Measurements from ENCODE around the gene DTX2.
"Not testable (repeated sequence)": the region's sequence is repeated elsewhere in the genome, so short reads cannot be mapped to it uniquely, and the experiment has no call there.

DNA sequence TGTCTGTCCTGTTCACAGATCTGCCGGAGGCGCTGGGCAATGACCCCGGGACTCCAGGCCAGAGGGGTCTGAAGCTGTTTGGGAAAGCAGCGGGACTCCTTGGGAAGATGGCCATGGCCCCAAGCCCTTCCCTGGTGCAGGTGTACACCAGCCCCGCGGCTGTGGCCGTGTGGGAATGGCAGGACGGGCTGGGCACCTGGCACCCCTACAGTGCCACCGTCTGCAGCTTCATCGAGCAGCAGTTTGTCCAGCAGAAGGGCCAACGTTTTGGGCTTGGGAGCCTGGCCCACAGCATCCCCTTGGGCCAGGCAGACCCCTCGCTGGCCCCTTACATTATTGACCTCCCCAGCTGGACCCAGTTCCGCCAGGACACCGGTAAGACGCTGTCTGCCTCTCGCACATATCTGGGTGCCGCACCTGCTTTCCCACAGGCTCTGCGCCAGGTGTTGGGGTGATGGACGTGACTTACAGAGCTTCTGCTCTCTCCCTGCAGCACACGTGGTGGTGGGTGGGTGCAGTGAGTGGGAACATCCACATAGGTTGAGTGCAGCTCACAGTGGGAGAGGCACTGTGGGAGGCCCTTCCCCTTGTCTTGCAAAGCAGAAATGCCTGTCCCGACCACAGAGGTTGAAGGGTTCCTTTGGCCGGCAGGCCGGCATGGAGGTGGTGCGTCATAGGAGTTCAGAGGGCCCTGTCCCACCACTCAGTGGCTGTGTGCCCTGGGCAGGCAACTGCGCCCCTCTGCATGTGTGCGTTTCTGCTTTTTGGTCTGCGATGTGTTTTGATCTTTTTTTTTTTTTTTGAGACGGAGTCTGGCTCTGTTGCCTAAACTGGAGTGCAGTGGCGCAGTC, 19.1 kb downstream of the DTX2 start:
- TF ChIP-seq EZH2 (IDR thresholded peaks at IDR 0.05; ENCODE audit: low read length): not testable (repeated sequence)
- TF ChIP-seq, protein P1, sequence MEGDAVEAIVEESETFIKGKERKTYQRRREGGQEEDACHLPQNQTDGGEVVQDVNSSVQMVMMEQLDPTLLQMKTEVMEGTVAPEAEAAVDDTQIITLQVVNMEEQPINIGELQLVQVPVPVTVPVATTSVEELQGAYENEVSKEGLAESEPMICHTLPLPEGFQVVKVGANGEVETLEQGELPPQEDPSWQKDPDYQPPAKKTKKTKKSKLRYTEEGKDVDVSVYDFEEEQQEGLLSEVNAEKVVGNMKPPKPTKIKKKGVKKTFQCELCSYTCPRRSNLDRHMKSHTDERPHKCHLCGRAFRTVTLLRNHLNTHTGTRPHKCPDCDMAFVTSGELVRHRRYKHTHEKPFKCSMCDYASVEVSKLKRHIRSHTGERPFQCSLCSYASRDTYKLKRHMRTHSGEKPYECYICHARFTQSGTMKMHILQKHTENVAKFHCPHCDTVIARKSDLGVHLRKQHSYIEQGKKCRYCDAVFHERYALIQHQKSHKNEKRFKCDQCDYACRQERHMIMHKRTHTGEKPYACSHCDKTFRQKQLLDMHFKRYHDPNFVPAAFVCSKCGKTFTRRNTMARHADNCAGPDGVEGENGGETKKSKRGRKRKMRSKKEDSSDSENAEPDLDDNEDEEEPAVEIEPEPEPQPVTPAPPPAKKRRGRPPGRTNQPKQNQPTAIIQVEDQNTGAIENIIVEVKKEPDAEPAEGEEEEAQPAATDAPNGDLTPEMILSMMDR (optimal IDR thresholded peaks at IDR 0.05 in 1 of 3, IDR thresholded peaks at IDR 0.05 in 1 of 3, conservative IDR thresholded peaks at IDR 0.05 in 1 of 3; ENCODE audit: extremely low read depth in 1 of 3, insufficient read depth in 2 of 3, low read length in 3 of 3): not testable (repeated sequence)
